ENCODE data around the gene ENPP4.
A peak's percentile ranks its signal among the peaks of the same experiment; 100 is the strongest.

The ENPP4 gene

DNA sequence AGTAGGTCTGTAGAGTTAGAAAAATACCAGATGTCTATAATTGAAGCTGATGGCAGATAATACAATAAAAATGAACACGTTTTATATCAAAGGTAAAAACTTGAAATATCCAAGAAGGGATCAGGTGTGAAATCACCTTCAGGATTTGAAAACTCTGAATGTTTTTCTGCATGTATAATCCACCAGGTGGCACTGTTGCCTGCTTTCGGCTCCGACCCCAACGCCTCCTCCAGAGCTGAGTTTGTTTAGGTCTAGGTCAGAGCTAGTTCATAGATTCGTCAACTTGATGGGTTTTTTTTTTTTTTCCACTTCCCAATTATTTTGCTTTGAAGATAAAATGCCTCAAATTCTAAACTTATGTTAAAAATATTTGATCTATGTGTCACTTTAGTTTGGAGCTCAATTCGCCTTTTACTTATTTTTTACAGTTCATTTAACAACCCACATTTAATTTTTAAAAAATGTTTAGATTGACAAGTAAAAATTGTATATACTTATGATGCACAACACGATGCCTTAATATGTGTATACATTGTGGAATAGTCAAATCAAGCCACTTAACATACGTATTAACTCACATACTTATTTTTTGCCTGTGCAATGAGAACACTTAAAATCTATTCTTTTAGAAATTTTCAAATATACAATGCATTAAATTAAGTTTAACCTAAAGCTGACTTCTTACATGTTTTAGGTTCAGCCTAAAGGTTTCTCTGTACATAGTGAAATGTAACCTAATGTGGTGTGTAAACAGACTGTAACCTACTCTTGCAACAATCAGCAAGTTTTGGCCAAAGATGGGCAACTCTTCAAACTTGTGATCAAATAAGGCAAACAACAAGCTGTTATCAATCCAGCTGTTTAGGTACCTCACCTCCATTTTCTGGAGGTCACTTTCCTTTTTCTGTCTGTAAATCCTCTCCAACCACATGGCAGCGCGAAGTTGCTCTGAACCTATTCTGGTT lies 39.4 kb upstream of the ENPP4 start:
- no peak for TF ChIP-seq ZFP3 (CRISPR knock-in tag; IDR thresholded peaks at IDR 0.05)
- no peak for TF ChIP-seq POU6F1 (CRISPR knock-in tag; IDR thresholded peaks at IDR 0.05; ENCODE audit: borderline replicate concordance, low read depth)
- TF ChIP-seq ISL1 (CRISPR knock-in tag; IDR thresholded peaks at IDR 0.05) = no peak
- TF ChIP-seq BACH2 (CRISPR knock-in tag; IDR thresholded peaks at IDR 0.05; ENCODE audit: borderline replicate concordance) = no peak
- no peak for TF ChIP-seq ZC3H10 (CRISPR knock-in tag; IDR thresholded peaks at IDR 0.05)
- peak; percentile 74 for ATAC-seq

GRCh38 chr6:46091080-46091478 lies 38.7 kb upstream of the ENPP4 start:
- ATAC-seq = no peak
- TF ChIP-seq TCF4 (CRISPR knock-in tag; IDR thresholded peaks at IDR 0.05; ENCODE audit: borderline replicate concordance) (no peak), POU6F1 (CRISPR knock-in tag; IDR thresholded peaks at IDR 0.05; ENCODE audit: borderline replicate concordance, low read depth) (no peak), ZC3H10 (CRISPR knock-in tag; IDR thresholded peaks at IDR 0.05) (no peak), ZNF8 (CRISPR knock-in tag; IDR thresholded peaks at IDR 0.05) (no peak)

DNA sequence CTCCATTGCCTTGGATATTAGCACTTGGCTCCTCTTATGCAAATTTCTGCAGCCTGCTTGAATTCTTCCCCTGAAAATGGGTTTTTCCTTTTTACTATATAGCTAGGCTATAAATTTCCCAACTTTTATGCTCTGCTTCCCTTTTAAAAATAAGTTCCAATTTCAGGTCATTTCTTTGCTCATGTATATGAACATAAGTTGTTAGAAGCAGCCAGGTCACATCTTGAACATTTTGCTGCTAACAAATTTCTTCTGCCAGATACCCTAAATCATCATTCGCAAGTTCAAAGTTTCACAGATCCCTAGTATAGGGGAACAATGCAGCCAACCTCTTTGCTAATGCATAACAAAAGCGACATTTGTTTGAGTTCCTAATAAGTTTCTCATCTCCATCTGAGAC lies 34.5 kb upstream of the ENPP4 start:
- ATAC-seq = no peak
- TF ChIP-seq RARB (CRISPR knock-in tag; IDR thresholded peaks at IDR 0.05) = no peak
- TF ChIP-seq TSHZ2 (CRISPR knock-in tag; IDR thresholded peaks at IDR 0.05) = no peak
- TF ChIP-seq, protein P1, sequence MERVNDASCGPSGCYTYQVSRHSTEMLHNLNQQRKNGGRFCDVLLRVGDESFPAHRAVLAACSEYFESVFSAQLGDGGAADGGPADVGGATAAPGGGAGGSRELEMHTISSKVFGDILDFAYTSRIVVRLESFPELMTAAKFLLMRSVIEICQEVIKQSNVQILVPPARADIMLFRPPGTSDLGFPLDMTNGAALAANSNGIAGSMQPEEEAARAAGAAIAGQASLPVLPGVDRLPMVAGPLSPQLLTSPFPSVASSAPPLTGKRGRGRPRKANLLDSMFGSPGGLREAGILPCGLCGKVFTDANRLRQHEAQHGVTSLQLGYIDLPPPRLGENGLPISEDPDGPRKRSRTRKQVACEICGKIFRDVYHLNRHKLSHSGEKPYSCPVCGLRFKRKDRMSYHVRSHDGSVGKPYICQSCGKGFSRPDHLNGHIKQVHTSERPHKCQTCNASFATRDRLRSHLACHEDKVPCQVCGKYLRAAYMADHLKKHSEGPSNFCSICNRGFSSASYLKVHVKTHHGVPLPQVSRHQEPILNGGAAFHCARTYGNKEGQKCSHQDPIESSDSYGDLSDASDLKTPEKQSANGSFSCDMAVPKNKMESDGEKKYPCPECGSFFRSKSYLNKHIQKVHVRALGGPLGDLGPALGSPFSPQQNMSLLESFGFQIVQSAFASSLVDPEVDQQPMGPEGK (CRISPR knock-in tag; IDR thresholded peaks at IDR 0.05; ENCODE audit: borderline replicate concordance) = no peak
- no peak for TF ChIP-seq ZNF8 (CRISPR knock-in tag; IDR thresholded peaks at IDR 0.05)
- no peak for TF ChIP-seq BACH2 (CRISPR knock-in tag; IDR thresholded peaks at IDR 0.05; ENCODE audit: borderline replicate concordance)
- TF ChIP-seq GLIS3 (CRISPR knock-in tag; IDR thresholded peaks at IDR 0.05) = no peak
- TF ChIP-seq CREB5 (CRISPR knock-in tag; IDR thresholded peaks at IDR 0.05; ENCODE audit: low read depth) = no peak
- no peak for TF ChIP-seq CSDC2 (CRISPR knock-in tag; IDR thresholded peaks at IDR 0.05)
- TF ChIP-seq OSR1 (CRISPR knock-in tag; IDR thresholded peaks at IDR 0.05) = no peak
- TF ChIP-seq TCF4 (CRISPR knock-in tag; IDR thresholded peaks at IDR 0.05; ENCODE audit: borderline replicate concordance) = no peak
- TF ChIP-seq SNAI2 (CRISPR knock-in tag; IDR thresholded peaks at IDR 0.05) = no peak
- no peak for TF ChIP-seq CSRNP3 (CRISPR knock-in tag; IDR thresholded peaks at IDR 0.05)
- no peak for TF ChIP-seq ARNTL (CRISPR knock-in tag; IDR thresholded peaks at IDR 0.05; ENCODE audit: borderline replicate concordance, low read depth)
- TF ChIP-seq ZFP3 (CRISPR knock-in tag; IDR thresholded peaks at IDR 0.05) = no peak
- TF ChIP-seq ZNF70 (CRISPR knock-in tag; IDR thresholded peaks at IDR 0.05) = no peak

Measured in SK-N-SH treated with all-trans-retinoic acid at 6 μM for 48 hours (cell line).